ENCODE results near the gene SPATA32. TPM values are rescaled to one million over a fixed set of nuclear protein-coding genes. Genes with fewer than 3 reads are reported as not detected.

The SPATA32 gene
- total RNA-seq, 1 experiment from 2014 or later, result not detected

GRCh38 chr17:45236282-45236606 is 25.6 kb downstream of the SPATA32 start:
- ChIA-PET POLR2A (no interaction called here), CTCF (interaction anchor here (0.5 to 3.4 kb wide), 15 partner anchors 9 to 616 kb away, joined by 3 to 49 read pairs (median 4); partner anchors contain the start of genes ACBD4, FMNL1 and HEXIM1)
- TF ChIP-seq CTCF (IDR thresholded peaks at IDR 0.05; ENCODE audit: unreplicated experiment), result no peak
- BruUV-seq (replicated peaks), result no TSS peak
- DNase-seq (ENCODE audit: unreplicated experiment), result no peak
- H3K4me1 Mint-ChIP-seq (ENCODE audit: insufficient read depth, unreplicated experiment), result no peaks in the 10 kb centered on the region
- H3K4me3 Mint-ChIP-seq (ENCODE audit: unreplicated experiment), result no peak overlapping the region
- H3K36me3 Mint-ChIP-seq (ENCODE audit: insufficient read depth, unreplicated experiment), result no peaks in the 10 kb centered on the region
- no peaks in the 10 kb centered on the region for H3K27me3 Mint-ChIP-seq (ENCODE audit: insufficient read depth, unreplicated experiment)
- intact Hi-C loops (cut with micrococcal nuclease), result no loop called here
- H3K27ac Mint-ChIP-seq (ENCODE audit: low read depth, unreplicated experiment), result no peak overlapping the region
- no peaks in the 10 kb centered on the region for H3K9me3 Mint-ChIP-seq (ENCODE audit: unreplicated experiment)

- DNase-seq (ENCODE audit: unreplicated experiment), result peak; percentile 82
- BruUV-seq (replicated peaks), result no TSS peak
- CTCF ChIA-PET, result interaction anchor here (0.5 to 3.4 kb wide), 25 partner anchors 9 to 528 kb away, joined by 3 to 49 read pairs (median 4); partner anchors contain the start of genes ACBD4, FMNL1, HEXIM1 and HEXIM2
- intact Hi-C loops (cut with micrococcal nuclease), result loop anchor here (1.0 kb wide), 2 partner anchors 16 to 100 kb away; partner anchors contain the start of gene ACBD4
- POLR2A ChIA-PET, result interaction anchor here (1.7 kb wide), 1 partner anchor 88 kb away, joined by 8 read pairs; the partner anchor contains the start of gene HEXIM1
- Mint-ChIP-seq H3K4me1 (ENCODE audit: insufficient read depth, unreplicated experiment) (peaks cover under 1% of the 10 kb centered on the region), H3K4me3 (ENCODE audit: unreplicated experiment) (no peak overlapping the region), H3K36me3 (ENCODE audit: insufficient read depth, unreplicated experiment) (no peaks in the 10 kb centered on the region), H3K9me3 (ENCODE audit: unreplicated experiment) (no peaks in the 10 kb centered on the region), H3K27me3 (ENCODE audit: insufficient read depth, unreplicated experiment) (no peaks in the 10 kb centered on the region), H3K27ac (ENCODE audit: low read depth, unreplicated experiment) (no peak overlapping the region)
- TF ChIP-seq CTCF (IDR thresholded peaks at IDR 0.05; ENCODE audit: unreplicated experiment), result peak; percentile 78
These were observed 26.2 kb downstream of the SPATA32 start for GRCh38 chr17:45235416-45236281.

- Mint-ChIP-seq H3K27ac (ENCODE audit: low read depth, unreplicated experiment) (no peak overlapping the region), H3K27me3 (ENCODE audit: insufficient read depth, unreplicated experiment) (no peaks in the 10 kb centered on the region), H3K4me1 (ENCODE audit: insufficient read depth, unreplicated experiment) (peaks cover 9% of the 10 kb centered on the region), H3K4me3 (ENCODE audit: unreplicated experiment) (no peak overlapping the region), H3K36me3 (ENCODE audit: insufficient read depth, unreplicated experiment) (no peaks in the 10 kb centered on the region), H3K9me3 (ENCODE audit: unreplicated experiment) (no peaks in the 10 kb centered on the region)
- CTCF ChIA-PET, result interaction anchor here (0.5 to 3.4 kb wide), 19 partner anchors 9 to 587 kb away, joined by 3 to 49 read pairs (median 4); partner anchors contain the start of genes ACBD4, FMNL1 and HEXIM2
- intact Hi-C loops (cut with micrococcal nuclease), result loop anchor here (1.0 kb wide), 2 partner anchors 16 to 100 kb away; partner anchors contain the start of gene ACBD4
- no peak for DNase-seq (ENCODE audit: unreplicated experiment)
- POLR2A ChIA-PET, result interaction anchor here (1.7 kb wide), 1 partner anchor 87 kb away, joined by 8 read pairs; the partner anchor contains the start of gene HEXIM1
- no TSS peak for BruUV-seq (replicated peaks)
- no peak for TF ChIP-seq CTCF (IDR thresholded peaks at IDR 0.05; ENCODE audit: unreplicated experiment)
These were observed 27.1 kb downstream of the SPATA32 start for GRCh38 chr17:45234641-45235415.

Data from MCF 10A (cell line).